ENCODE measurements around the gene POR. TPM values are rescaled to one million over a fixed set of nuclear protein-coding genes. Genes with fewer than 3 reads are reported as not detected.

Gene POR
- total and polyA plus RNA-seq, 2 experiments from 2014 or later: 87.9 to 97.9 TPM

GRCh38 chr7:75971309-75971960, 56.5 kb downstream of the POR start:
- no peaks in the 10 kb centered on the region for H3K27me3 ChIP-seq
- H3K4me1 ChIP-seq (ENCODE audit: low read depth): peaks cover 11% of the 10 kb centered on the region

GRCh38 chr7:75971961-75972763, 57.2 kb downstream of the POR start:
- Histone ChIP-seq H3K4me1 (ENCODE audit: low read depth) (peaks cover 11% of the 10 kb centered on the region), H3K4me3 (no peak overlapping the region), H3K36me3 (no peaks in the 10 kb centered on the region), H3K27ac (peak overlapping the region; percentile 63), H3K27me3 (no peaks in the 10 kb centered on the region), H3K9me3 (ENCODE audit: low read depth) (no peaks in the 10 kb centered on the region)
- peak; percentile 9 for TF ChIP-seq CTCF (IDR thresholded peaks at IDR 0.05; ENCODE audit: low read depth, low read length)
- DNase-seq (ENCODE audit: low read depth in 1 of 2, low spot score in 1 of 2): peak; percentile 33 to 67

More at GRCh38 chr7:75971309-75971960, 56.5 kb downstream of the POR start:
- Histone ChIP-seq H3K9me3 (ENCODE audit: low read depth) (no peaks in the 10 kb centered on the region), H3K36me3 (no peaks in the 10 kb centered on the region), H3K27ac (peak overlapping the region; percentile 63), H3K4me3 (no peak overlapping the region)
- no peak for DNase-seq (ENCODE audit: low read depth in 1 of 2, low spot score in 1 of 2)
- TF ChIP-seq CTCF (IDR thresholded peaks at IDR 0.05; ENCODE audit: low read depth, low read length): no peak

- no peak for TF ChIP-seq CTCF (IDR thresholded peaks at IDR 0.05; ENCODE audit: low read depth, low read length)
- Histone ChIP-seq H3K4me3 (no peak overlapping the region), H3K4me1 (ENCODE audit: low read depth) (peaks cover 7% of the 10 kb centered on the region), H3K9me3 (ENCODE audit: low read depth) (no peaks in the 10 kb centered on the region), H3K27ac (no peak overlapping the region), H3K36me3 (no peaks in the 10 kb centered on the region), H3K27me3 (no peaks in the 10 kb centered on the region)
- peak; percentile 41 to 86 for DNase-seq (ENCODE audit: low read depth in 1 of 2, low spot score in 1 of 2)
Observed at GRCh38 chr7:75977743-75978142, 62.8 kb downstream of the POR start.

GRCh38 chr7:75979759-75980429, 64.9 kb downstream of the POR start:
- TF ChIP-seq CTCF (IDR thresholded peaks at IDR 0.05; ENCODE audit: low read depth, low read length): no peak
- no peaks in the 10 kb centered on the region for H3K27me3 ChIP-seq
- H3K36me3 ChIP-seq: no peaks in the 10 kb centered on the region
- no peaks in the 10 kb centered on the region for H3K9me3 ChIP-seq (ENCODE audit: low read depth)
- H3K4me3 ChIP-seq: no peak overlapping the region
- DNase-seq (ENCODE audit: low read depth in 1 of 2, low spot score in 1 of 2): no peak
- H3K4me1 ChIP-seq (ENCODE audit: low read depth): peaks cover 7% of the 10 kb centered on the region
- peak overlapping the region; percentile 72 for H3K27ac ChIP-seq

GRCh38 chr7:75980430-75981202, 65.7 kb downstream of the POR start:
- no peak for DNase-seq (ENCODE audit: low read depth in 1 of 2, low spot score in 1 of 2)
- Histone ChIP-seq H3K4me3 (no peak overlapping the region), H3K4me1 (ENCODE audit: low read depth) (peaks cover 7% of the 10 kb centered on the region), H3K27me3 (no peaks in the 10 kb centered on the region), H3K27ac (peak overlapping the region; percentile 72), H3K36me3 (no peaks in the 10 kb centered on the region), H3K9me3 (ENCODE audit: low read depth) (no peaks in the 10 kb centered on the region)
- TF ChIP-seq CTCF (IDR thresholded peaks at IDR 0.05; ENCODE audit: low read depth, low read length): no peak
